B cell (primary cell): ENCODE measurements around the gene BEX4. TPM values are rescaled to one million over a fixed set of nuclear protein-coding genes. Genes with fewer than 3 reads are reported as not detected.
A peak's percentile ranks its signal among the peaks of the same experiment; 100 is the strongest.

Experiments used
- ATAC-seq: fragments of 200-7000 bp; cut with Tn5 transposase; one replicate; pipeline ENCODE4 v1.10.0; 2021; ENCODE audit warnings: low read depth, mild to moderate bottlenecking, moderate number of reproducible peaks, moderate library complexity
- CTCF ChIA-PET: fragments of 350-600 bp; sonication (Branson Sonifier 250); formaldehyde crosslinking; loops from one replicate; lab custom pipeline; 2021; ENCODE audit warnings: antibody characterized with exemption, inconsistent platforms; lab: Charles Lee
- POLR2A ChIA-PET: fragments of 350-600 bp; sonication (Branson Sonifier 250); formaldehyde crosslinking; loops from one replicate; lab custom pipeline; 2021; ENCODE audit warnings: antibody characterized with exemption; lab: Charles Lee
- DNase-seq: peaks from one replicate; pipeline ENCODE4 v3.0.0; 2013
- H2AFZ ChIP-seq: 2 replicates; pipeline ENCODE4 v1.6.1; 2012; ENCODE audit warnings: mild to moderate bottlenecking, low read depth, low read length; ENCODE audit not compliant: insufficient read depth, poor library complexity, severe bottlenecking
- H3K27ac ChIP-seq, 2 donors: 1 replicate in 1 of 2; 2 replicates in 1 of 2; pipeline ENCODE4 v1.5.1; 2012 to 2013; ENCODE audit warnings: low read length in 2 of 2, mild to moderate bottlenecking in 2 of 2, moderate library complexity in 1 of 2
- H3K27me3 ChIP-seq, 4 experiments: fragments of 200-600 bp in 1 of 4; sonication (generic) in 1 of 4; replicated peaks in 1 of 4; 1 replicate in 2 of 4; 2 replicates in 2 of 4; pipeline versions ENCODE4 v1.6.1 to v1.7.0; 2013 to 2016; ENCODE audit warnings: low read length in 3 of 4, mild to moderate bottlenecking in 2 of 4, mixed read lengths in 1 of 4, moderate library complexity in 1 of 4; ENCODE audit not compliant: insufficient read depth in 4 of 4, control insufficient read depth in 3 of 4; ENCODE audit errors: control extremely low read depth in 1 of 4
- H3K36me3 ChIP-seq, 2 experiments: replicated peaks in 1 of 2; 1 replicate in 1 of 2; 2 replicates in 1 of 2; pipeline versions ENCODE4 v1.6.1 to v1.7.1; 2013; ENCODE audit warnings: low read length in 1 of 2; ENCODE audit not compliant: insufficient read depth in 2 of 2, control insufficient read depth in 1 of 2; ENCODE audit errors: control extremely low read depth in 1 of 2, extremely low read depth in 1 of 2
- H3K4me1 ChIP-seq, 2 donors: fragments of 200-600 bp in 1 of 2; sonication (generic) in 1 of 2; 1 replicate in 1 of 2; 2 replicates in 1 of 2; pipeline versions ENCODE4 v1.5.1 to v1.6.1; 2013 to 2017; ENCODE audit warnings: low read length in 2 of 2; ENCODE audit not compliant: control insufficient read depth in 2 of 2, insufficient read depth in 2 of 2
- H3K4me2 ChIP-seq: replicated peaks from 2 replicates; pipeline ENCODE3; 2012; ENCODE audit warnings: mild to moderate bottlenecking, low read depth, low read length; ENCODE audit not compliant: poor library complexity, severe bottlenecking
- H3K4me3 ChIP-seq, 5 experiments: fragments of 200-600 bp in 1 of 5; sonication (generic) in 1 of 5; 1 replicate in 3 of 5; 2 replicates in 2 of 5; pipeline versions ENCODE4 v1.5.1 to v1.7.0; 2011 to 2016; ENCODE audit warnings: low read length in 4 of 5, mild to moderate bottlenecking in 4 of 5, low read depth in 2 of 5, control low read depth in 1 of 5, moderate library complexity in 1 of 5; ENCODE audit not compliant: insufficient read depth in 1 of 5; ENCODE audit errors: control extremely low read depth in 1 of 5, extremely low read depth in 1 of 5
- H3K79me2 ChIP-seq: fragments of 200-600 bp; sonication (generic); one replicate; pipeline ENCODE4 v1.6.0; 2016; ENCODE audit warnings: low read length; ENCODE audit not compliant: control insufficient read depth, insufficient read depth
- H3K9ac ChIP-seq: fragments of 200-600 bp; sonication (generic); 2 replicates; pipeline ENCODE4 v1.6.1; 2017; ENCODE audit warnings: mild to moderate bottlenecking, low read length, moderate library complexity
- H3K9me3 ChIP-seq, 3 donors: one replicate each; pipeline versions ENCODE4 v1.6.1 to v1.7.1; 2013; ENCODE audit warnings: low read length in 2 of 3; ENCODE audit not compliant: control insufficient read depth in 2 of 3, insufficient read depth in 1 of 3; ENCODE audit errors: control extremely low read depth in 1 of 3
- H4K20me1 ChIP-seq: 2 replicates; pipeline ENCODE4 v1.6.0; 2012; ENCODE audit warnings: mild to moderate bottlenecking, low read length; ENCODE audit not compliant: insufficient read depth, control insufficient read depth, poor library complexity, severe bottlenecking
- H3K27ac Mint-ChIP-seq: one replicate; pipeline ENCODE4 v1.8.0; 2021; ENCODE audit warnings: mixed read lengths
- H3K27me3 Mint-ChIP-seq: one replicate; pipeline ENCODE4 v1.8.0; 2021; ENCODE audit warnings: mixed read lengths
- H3K4me1 Mint-ChIP-seq: one replicate; pipeline ENCODE4 v1.8.0; 2021; ENCODE audit warnings: mixed read lengths
- H3K4me3 Mint-ChIP-seq: one replicate; pipeline ENCODE4 v1.8.0; 2021; ENCODE audit warnings: mixed read lengths
- H3K9me3 Mint-ChIP-seq: one replicate; pipeline ENCODE4 v1.8.0; 2022; ENCODE audit warnings: mixed read lengths; ENCODE audit not compliant: insufficient read depth
- CTCF ChIP-seq: fragments of 200-600 bp; IDR thresholded peaks from one replicate; pipeline ENCODE4 v1.8.0; 2022; ENCODE audit warnings: antibody characterized with exemption, mild to moderate bottlenecking
- EZH2 ChIP-seq: IDR thresholded peaks from 2 replicates; pipeline ENCODE4 v1.6.1; 2012; ENCODE audit warnings: borderline replicate concordance, low read depth, mild to moderate bottlenecking, moderate library complexity, low read length; ENCODE audit not compliant: insufficient read depth, poor library complexity, severe bottlenecking
- WGBS: methylation state at CpG from one replicate; pipeline ENCODE4 v1.1.5; 2013; ENCODE audit warnings: missing lambda C conversion rate; ENCODE audit not compliant: insufficient coverage; 5-methylcytosine and 5-hydroxymethylcytosine counted together
- intact Hi-C: fragments of 100-400 bp; cut with micrococcal nuclease; formaldehyde crosslinking; loops from one replicate; pipeline ENCODE4 v1.10.0; 2022
- polyA plus RNA-seq: library from polyadenylated mRNA; depleted of rRNA; stranded (reverse); fragments of >200 nt; gene quantifications from 2 replicates; pipeline ENCODE4 v1.2.3, GENCODE V29; 2012
- total RNA-seq, 2 donors: library from RNA; stranded (reverse); fragments of 120-200 nt in 1 of 2; gene quantifications; 1 replicate in 1 of 2; 2 replicates in 1 of 2; pipeline versions ENCODE4 v1.2.3 to v1.2.4, GENCODE V29; 2013 to 2022

The BEX4 gene
- total and polyA plus RNA-seq, 2 donors (not counting 1 experiment from before 2014, with no cell fraction given), result 19.8 to 32.1 TPM

GRCh38 chrX:103212749-103213457, 2.0 kb upstream of the BEX4 start:
- Histone ChIP-seq H3K4me1 (peaks cover 5 to 8% of the 10 kb centered on the region in 2 donors), H3K27ac (no peak overlapping the region), H3K79me2 (no peaks in the 10 kb centered on the region), H3K9me3 (no peaks in the 10 kb centered on the region), H3K9ac (no peak overlapping the region), H2AFZ (no peak overlapping the region), H3K4me3 (no peak overlapping the region), H4K20me1 (no peaks in the 10 kb centered on the region), H3K4me2 (no peak overlapping the region), H3K27me3 (peaks cover 0 to 3% (median 1%) of the 10 kb centered on the region in 4 experiments), H3K36me3 (no peaks in the 10 kb centered on the region)
- no CpG with 5 or more reads among the region's 8 CpGs for WGBS
- ChIA-PET CTCF (interaction anchor here (2.8 to 3.4 kb wide), 3 partner anchors 10 to 277 kb away, joined by 12 to 34 read pairs (median 19); no protein-coding TSS in a partner anchor), POLR2A (no interaction called here)
- Mint-ChIP-seq H3K9me3 (no peaks in the 10 kb centered on the region), H3K4me3 (no peak overlapping the region), H3K27me3 (no peaks in the 10 kb centered on the region), H3K4me1 (peaks cover 12% of the 10 kb centered on the region), H3K27ac (no peak overlapping the region)
- no peak for TF ChIP-seq EZH2
- no peak for TF ChIP-seq CTCF
- intact Hi-C loops, result no loop called here
- no peak for DNase-seq
- no peak for ATAC-seq

GRCh38 chrX:103215425-103215991, 600 bp downstream of the BEX4 start:
- Histone ChIP-seq H3K9me3 (no peaks in the 10 kb centered on the region), H3K4me2 (peak overlapping the region; percentile 76), H4K20me1 (no peaks in the 10 kb centered on the region), H3K27me3 (peaks cover 0 to 2% (median 0%) of the 10 kb centered on the region in 4 experiments), H3K4me1 (peaks cover 5 to 8% of the 10 kb centered on the region in 2 donors), H3K36me3 (no peaks in the 10 kb centered on the region), H3K9ac (peak overlapping the region; percentile 83), H2AFZ (peak overlapping the region; percentile 66), H3K79me2 (no peaks in the 10 kb centered on the region), H3K27ac (peak overlapping the region; percentile 81 to 84), H3K4me3 (peak overlapping the region in 4 of 5 experiments; percentile 71 to 75 (median 74))
- no peak for TF ChIP-seq EZH2
- no peak for TF ChIP-seq CTCF
- Mint-ChIP-seq H3K9me3 (no peaks in the 10 kb centered on the region), H3K27ac (no peak overlapping the region), H3K4me3 (peak overlapping the region; percentile 78), H3K4me1 (peaks cover 12% of the 10 kb centered on the region), H3K27me3 (no peaks in the 10 kb centered on the region)
- WGBS, result 0% methylated on average over 6 of the region's 39 CpGs
- DNase-seq, result peak; percentile 42
- CTCF ChIA-PET, result no interaction called here
- intact Hi-C loops, result loop anchor here (2.0 to 5.0 kb wide), 2 partner anchors 39 to 472 kb away; partner anchors contain the start of genes MORF4L2 and TCEAL8
- POLR2A ChIA-PET, result interaction anchor here (1.1 kb wide), 1 partner anchor 39 kb away, joined by 4 read pairs; the partner anchor contains the start of gene TCEAL8
- peak; percentile 23 for ATAC-seq
